Measurements from ENCODE around the gene INCA1.

GRCh38 chr17:4950075-4950745 is 47.1 kb downstream of the INCA1 start:
- TF ChIP-seq TAF7 (optimal IDR thresholded peaks at IDR 0.05; ENCODE audit: borderline replicate concordance, low read depth, low read length) = peak; percentile 36
- TF ChIP-seq CTCF (IDR thresholded peaks at IDR 0.05; ENCODE audit: control extremely low read depth in 1 of 3, insufficient read depth in 1 of 3, low read depth in 1 of 3, low read length in 3 of 3) = no peak
- TF ChIP-seq TBP (IDR thresholded peaks at IDR 0.05; ENCODE audit: low read depth, low read length) = no peak
- TF ChIP-seq RFX5 (IDR thresholded peaks at IDR 0.05; ENCODE audit: borderline replicate concordance, low read depth, low read length) = no peak
- TF ChIP-seq MAFK (IDR thresholded peaks at IDR 0.05; ENCODE audit: low read depth, low read length) = no peak
- TF ChIP-seq GTF2F1 (IDR thresholded peaks at IDR 0.05; ENCODE audit: borderline replicate concordance, low read depth, low read length) = no peak
- no peak for TF ChIP-seq EP300 (IDR thresholded peaks at IDR 0.05; ENCODE audit: borderline replicate concordance in 1 of 2, low read depth in 2 of 2, low read length in 2 of 2)
- TF ChIP-seq JUND (IDR thresholded peaks at IDR 0.05; ENCODE audit: low read length) = no peak
- no peak for TF ChIP-seq JUN (IDR thresholded peaks at IDR 0.05; ENCODE audit: low read depth, low read length)
- no peak for TF ChIP-seq POLR2AphosphoS5 (IDR thresholded peaks at IDR 0.05; ENCODE audit: low read depth, low read length)

Data from H1 (cell line).